ENCODE data around the gene BRMS1. TPM values are rescaled to one million over a fixed set of nuclear protein-coding genes. Genes with fewer than 3 reads are reported as not detected.

The BRMS1 gene
- polyA plus RNA-seq, 1 donor (not counting 4 experiments of a cell fraction or from before 2014, with no cell fraction given): 61.4 TPM

- peaks cover 2% of the 10 kb centered on the region for H4K20me1 ChIP-seq (ENCODE audit: control insufficient read depth, extremely low read depth, insufficient read depth, low read length)
- FAIRE-seq (peak; percentile 90), DNase-seq (ENCODE audit: low read depth, low spot score) (no peak)
- no peak overlapping the region for H3K27ac ChIP-seq (ENCODE audit: control insufficient read depth, insufficient read depth, low read length)
- peak overlapping the region; percentile 39 for H3K4me2 ChIP-seq (ENCODE audit: control insufficient read depth, extremely low read depth, insufficient read depth, low read depth, low read length)
- no peaks in the 10 kb centered on the region for H3K27me3 ChIP-seq (ENCODE audit: control insufficient read depth, extremely low read depth, insufficient read depth, low read length)
- peaks cover 5% of the 10 kb centered on the region for H3K79me2 ChIP-seq (ENCODE audit: control insufficient read depth, insufficient read depth, low read length)
- peaks cover 37% of the 10 kb centered on the region for H3K4me1 ChIP-seq (ENCODE audit: control insufficient read depth, extremely low read depth, insufficient read depth, low read length)
- no peaks in the 10 kb centered on the region for H3K9me3 ChIP-seq (ENCODE audit: control insufficient read depth, low read depth, low read length)
- TF ChIP-seq EZH2 (IDR thresholded peaks at IDR 0.05; ENCODE audit: low read length): no peak
- TF ChIP-seq CTCF (optimal IDR thresholded peaks at IDR 0.05 in 1 of 3, IDR thresholded peaks at IDR 0.05 in 1 of 3, conservative IDR thresholded peaks at IDR 0.05 in 1 of 3; ENCODE audit: extremely low read depth in 1 of 3, insufficient read depth in 2 of 3, low read length in 3 of 3): peak; percentile 89 to 99 (median 90)
- no peak overlapping the region for H3K4me3 ChIP-seq (ENCODE audit: control insufficient read depth in 2 of 3, extremely low read depth in 1 of 3, insufficient read depth in 2 of 3, low read depth in 1 of 3, low read length in 3 of 3)
- no peak overlapping the region for H2AFZ ChIP-seq (ENCODE audit: control insufficient read depth, low read length)
- dilution Hi-C loops (cut with MboI; ENCODE audit: extremely low pct_ligation_motif_present, low sequenced_read_pairs): no loop called here
- peaks cover 20 to 23% of the 10 kb centered on the region in 2 experiments for H3K36me3 ChIP-seq (ENCODE audit: control insufficient read depth in 2 of 2, extremely low read depth in 1 of 2, insufficient read depth in 2 of 2, low read length in 2 of 2)
- H3K9ac ChIP-seq (ENCODE audit: control insufficient read depth, extremely low read depth, insufficient read depth, low read length): no peak overlapping the region
- H3K9me1 ChIP-seq (ENCODE audit: control insufficient read depth, extremely low read depth, insufficient read depth, low read length): no peaks in the 10 kb centered on the region
Measured at GRCh38 chr11:66328302-66329144, 16.4 kb downstream of the BRMS1 start.

DNA sequence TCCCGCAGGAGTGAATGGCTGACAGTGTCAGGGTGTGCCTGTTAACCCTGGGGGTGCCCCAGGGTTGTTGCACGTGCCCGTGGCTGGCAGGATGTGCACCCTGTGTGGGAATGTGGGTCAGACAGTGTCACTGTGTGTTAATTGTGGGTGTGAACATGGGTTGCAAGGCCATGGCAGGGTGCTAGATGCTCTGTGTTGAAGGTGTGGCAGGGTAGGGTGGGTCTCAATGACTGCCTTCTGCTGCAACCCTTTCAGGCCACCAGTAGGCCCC is 16.9 kb downstream of the BRMS1 start:
- peak; percentile 29 for FAIRE-seq
- Histone ChIP-seq H3K4me3 (ENCODE audit: control insufficient read depth in 2 of 3, extremely low read depth in 1 of 3, insufficient read depth in 2 of 3, low read depth in 1 of 3, low read length in 3 of 3) (no peak overlapping the region), H3K27ac (ENCODE audit: control insufficient read depth, insufficient read depth, low read length) (no peak overlapping the region), H3K79me2 (ENCODE audit: control insufficient read depth, insufficient read depth, low read length) (peaks cover under 1% of the 10 kb centered on the region), H3K9me3 (ENCODE audit: control insufficient read depth, low read depth, low read length) (no peaks in the 10 kb centered on the region), H3K27me3 (ENCODE audit: control insufficient read depth, extremely low read depth, insufficient read depth, low read length) (no peaks in the 10 kb centered on the region), H3K4me1 (ENCODE audit: control insufficient read depth, extremely low read depth, insufficient read depth, low read length) (peaks cover 37% of the 10 kb centered on the region), H3K9ac (ENCODE audit: control insufficient read depth, extremely low read depth, insufficient read depth, low read length) (no peak overlapping the region), H3K4me2 (ENCODE audit: control insufficient read depth, extremely low read depth, insufficient read depth, low read depth, low read length) (peak overlapping the region; percentile 34), H2AFZ (ENCODE audit: control insufficient read depth, low read length) (no peak overlapping the region), H3K9me1 (ENCODE audit: control insufficient read depth, extremely low read depth, insufficient read depth, low read length) (no peaks in the 10 kb centered on the region), H3K36me3 (ENCODE audit: control insufficient read depth in 2 of 2, extremely low read depth in 1 of 2, insufficient read depth in 2 of 2, low read length in 2 of 2) (peaks cover 15 to 18% of the 10 kb centered on the region in 2 experiments), H4K20me1 (ENCODE audit: control insufficient read depth, extremely low read depth, insufficient read depth, low read length) (no peaks in the 10 kb centered on the region)
- dilution Hi-C loops (cut with MboI; ENCODE audit: extremely low pct_ligation_motif_present, low sequenced_read_pairs): no loop called here
- no peak for DNase-seq (ENCODE audit: low read depth, low spot score)
- no peak for TF ChIP-seq CTCF (optimal IDR thresholded peaks at IDR 0.05 in 1 of 3, IDR thresholded peaks at IDR 0.05 in 1 of 3, conservative IDR thresholded peaks at IDR 0.05 in 1 of 3; ENCODE audit: extremely low read depth in 1 of 3, insufficient read depth in 2 of 3, low read length in 3 of 3)
- no peak for TF ChIP-seq EZH2 (IDR thresholded peaks at IDR 0.05; ENCODE audit: low read length)
